HCT116 (cell line): ENCODE results near the gene LAMTOR1.
A peak's percentile ranks its signal among the peaks of the same experiment; 100 is the strongest.

Experiments
- CTCF ChIP-seq, 3 experiments: fragments of 200-600 bp in 1 of 3; sonication (generic) in 1 of 3; IDR thresholded peaks in 2 of 3; conservative IDR thresholded peaks in 1 of 3; 2 replicates each; pipeline ENCODE4 v1.5.1; 2012 to 2017; ENCODE audit warnings: low read depth in 2 of 3, low read length in 2 of 3, antibody characterized with exemption in 1 of 3, borderline replicate concordance in 1 of 3, control low read depth in 1 of 3, mild to moderate bottlenecking in 1 of 3, mixed read lengths in 1 of 3, mixed run types in 1 of 3, moderate library complexity in 1 of 3; ENCODE audit not compliant: insufficient read depth in 1 of 3
- JUND ChIP-seq: IDR thresholded peaks from 2 replicates; pipeline ENCODE4 v1.6.1; 2012
- POLR2A ChIP-seq: IDR thresholded peaks from 2 replicates; pipeline ENCODE4 v1.7.0; 2011; ENCODE audit warnings: borderline replicate concordance; ENCODE audit not compliant: insufficient read depth, insufficient read length; ENCODE audit errors: extremely low read depth
- POLR2AphosphoS5 ChIP-seq: IDR thresholded peaks from 2 replicates; pipeline ENCODE4 v1.6.1; 2011; ENCODE audit warnings: mild to moderate bottlenecking, low read depth, low read length, moderate library complexity
- RAD21 ChIP-seq: IDR thresholded peaks from 2 replicates; pipeline ENCODE4 v1.6.1; 2012; ENCODE audit warnings: low read depth, mild to moderate bottlenecking
- REST ChIP-seq: IDR thresholded peaks from 2 replicates; pipeline ENCODE4 v1.6.1; 2012; ENCODE audit warnings: low read depth

- TF ChIP-seq CTCF (IDR thresholded peaks at IDR 0.05 in 2 of 3, conservative IDR thresholded peaks at IDR 0.05 in 1 of 3; ENCODE audit: borderline replicate concordance in 1 of 3, insufficient read depth in 1 of 3, low read depth in 2 of 3, low read length in 2 of 3) (no peak), REST (no peak), POLR2A (peak; percentile 40), POLR2AphosphoS5 (peak; percentile 68), JUND (no peak), RAD21 (no peak)
These were observed 22.5 kb downstream of the LAMTOR1 start, which contains the start of the genes LRRC51 and NUMA1 for GRCh38 chr11:72080326-72081183.
